Stimulated activated CD8-positive, alpha-beta memory T cell treated with anti-CD3 and anti-CD28 coated beads, Interleukin-2, amount 100 ng/mL, for 48 hours (primary cell): ENCODE data around the gene HYAL3.
A peak's percentile ranks its signal among the peaks of the same experiment; 100 is the strongest.
"Not testable (repeated sequence)": the region's sequence is repeated elsewhere in the genome, so short reads cannot be mapped to it uniquely, and the experiment has no call there.

Source experiments
- DNase-seq, 2 donors: peaks; one replicate each; pipeline ENCODE4 v3.0.0-alpha.2; 2020; ENCODE audit warnings: low read depth in 2 of 2

The HYAL3 gene

GRCh38 chr3:50270422-50271224, 28.6 kb downstream of the HYAL3 start:
- DNase-seq: no peak

DNA sequence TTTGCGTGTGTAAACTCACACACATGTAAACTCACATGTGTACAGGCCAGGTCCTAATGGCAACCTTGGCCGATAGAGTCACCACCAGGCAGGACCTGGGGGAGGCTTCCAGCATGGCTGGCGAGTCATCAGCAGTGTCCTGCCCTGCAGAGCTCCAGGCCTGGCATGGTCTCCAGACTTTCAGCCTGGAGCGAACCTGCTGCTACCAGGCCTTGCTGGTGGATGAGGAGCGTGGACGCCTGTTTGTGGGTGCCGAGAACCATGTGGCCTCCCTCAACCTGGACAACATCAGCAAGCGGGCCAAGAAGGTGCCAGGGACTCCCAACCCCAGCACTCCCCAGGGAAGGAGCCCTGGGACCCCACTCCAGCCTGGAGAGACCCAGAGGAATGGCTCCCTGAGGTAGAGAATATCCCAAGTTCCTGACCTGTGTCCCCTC, 29.2 kb downstream of the HYAL3 start:
- no peak for DNase-seq

DNA sequence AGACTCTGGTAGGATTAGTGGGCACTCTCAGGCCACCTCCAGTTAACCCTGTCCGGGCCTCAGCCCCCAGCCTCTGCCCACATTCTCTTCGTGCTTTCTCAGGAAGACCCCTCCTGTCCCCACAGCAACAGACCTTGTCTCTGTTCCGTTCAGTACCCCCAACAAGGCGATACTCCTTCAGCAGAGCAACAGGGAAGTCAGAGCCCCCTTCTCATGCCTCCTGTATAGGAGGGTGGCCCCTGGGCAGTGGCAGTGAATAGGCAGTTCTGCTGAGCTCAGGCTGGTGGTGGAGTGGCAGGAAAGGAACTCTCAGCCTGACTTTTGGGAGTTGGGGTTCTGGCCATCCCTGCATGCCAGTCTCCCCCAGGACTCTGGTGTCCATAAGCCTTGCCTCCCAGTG, 29.7 kb downstream of the HYAL3 start:
- no peak for DNase-seq

DNA sequence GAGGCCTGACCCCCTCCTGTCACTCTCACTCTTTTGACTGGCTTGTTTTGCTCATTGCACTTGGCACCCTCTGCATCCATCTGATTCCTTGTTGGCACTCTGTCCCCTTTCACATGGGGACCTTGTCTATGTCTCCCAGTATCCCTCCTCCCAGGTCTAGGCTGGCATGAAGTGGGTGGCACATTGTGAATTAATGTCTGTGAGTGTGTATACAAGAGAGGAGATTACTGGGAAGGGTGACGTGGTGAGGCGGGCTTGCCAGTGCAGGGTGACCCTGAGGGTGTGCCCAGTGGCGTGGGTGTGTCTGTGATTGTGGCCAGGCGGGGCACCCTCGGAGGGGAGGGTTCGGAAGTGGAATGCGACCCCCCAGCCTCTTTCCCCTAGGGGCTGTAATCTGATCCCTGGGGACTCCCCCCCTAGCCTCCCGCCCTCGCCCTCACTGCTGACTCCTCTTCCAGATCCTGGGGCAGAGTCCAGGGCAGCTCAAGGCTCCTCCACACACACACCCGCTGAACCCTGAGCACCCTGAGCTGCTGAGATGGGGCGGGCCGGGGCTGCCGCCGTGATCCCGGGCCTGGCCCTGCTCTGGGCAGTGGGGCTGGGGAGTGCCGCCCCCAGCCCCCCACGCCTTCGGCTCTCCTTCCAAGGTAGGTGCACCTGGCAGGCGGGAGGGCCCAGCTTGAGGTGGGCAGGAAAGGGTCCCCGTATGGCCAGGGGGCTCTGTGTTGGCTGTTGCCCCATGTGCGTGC, 30.3 kb downstream of the HYAL3 start, which contains the start of gene SEMA3B:
TSS of gene SEMA3B (plus strand) at position 445 of the 749 bp plus-strand sequence. CDS start at position 539, 94 bp downstream.
- DNase-seq: no peak

- no peak for DNase-seq
Observed at GRCh38 chr3:50268276-50268675, 30.9 kb downstream of the HYAL3 start.

DNA sequence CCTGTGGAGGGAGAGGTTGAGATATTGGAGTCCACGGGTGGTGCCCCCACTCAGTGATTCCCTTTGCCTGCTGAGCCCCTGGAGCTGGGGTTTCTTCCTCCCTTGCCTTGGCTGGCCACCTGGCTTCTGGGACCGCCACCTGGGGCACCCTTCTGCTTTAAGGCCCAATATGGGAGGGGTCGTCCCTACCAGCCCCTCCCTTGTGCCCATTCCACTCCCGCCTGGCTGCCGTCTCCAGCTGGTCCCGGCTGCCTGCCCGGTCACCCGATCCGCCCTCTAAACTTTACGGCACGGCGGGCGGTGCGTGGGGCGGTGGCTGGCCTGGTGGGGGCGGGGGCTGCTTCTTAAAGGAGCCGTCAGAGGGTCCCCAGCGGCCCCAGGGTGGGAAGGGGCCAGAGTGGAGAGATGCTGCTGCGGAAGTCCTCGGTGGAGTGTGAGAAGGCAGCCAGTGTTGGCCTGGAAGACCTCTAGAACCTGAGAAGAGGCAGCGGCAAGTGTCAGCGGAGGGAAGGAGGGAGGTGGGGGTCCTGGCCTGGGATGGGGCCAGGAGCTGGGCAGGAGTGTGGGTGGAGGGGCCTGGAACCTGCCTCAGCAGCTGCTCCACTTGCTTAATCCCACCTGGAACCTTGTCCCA, 31.8 kb downstream of the HYAL3 start:
- no peak for DNase-seq

DNA sequence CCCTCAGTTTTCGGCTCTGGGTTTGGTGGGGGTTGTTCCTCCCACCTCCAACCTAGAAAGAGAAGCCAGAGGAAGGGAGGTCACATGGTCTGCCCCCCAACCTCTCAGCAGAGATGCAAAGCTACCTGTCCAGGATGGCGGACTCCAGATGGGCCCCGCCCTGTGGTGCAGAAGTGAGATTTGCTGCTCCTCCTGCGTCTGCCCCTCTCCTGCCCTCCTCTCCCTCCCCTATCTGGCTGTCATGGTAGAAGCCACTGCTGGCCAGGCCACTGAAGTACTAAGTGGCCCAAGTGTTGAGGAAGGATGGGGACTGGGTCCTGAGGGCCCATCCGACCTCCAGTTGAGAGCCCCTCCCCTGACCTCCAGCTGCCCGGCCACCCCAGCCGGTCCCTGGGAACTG, 32.4 kb downstream of the HYAL3 start:
- no peak for DNase-seq

DNA sequence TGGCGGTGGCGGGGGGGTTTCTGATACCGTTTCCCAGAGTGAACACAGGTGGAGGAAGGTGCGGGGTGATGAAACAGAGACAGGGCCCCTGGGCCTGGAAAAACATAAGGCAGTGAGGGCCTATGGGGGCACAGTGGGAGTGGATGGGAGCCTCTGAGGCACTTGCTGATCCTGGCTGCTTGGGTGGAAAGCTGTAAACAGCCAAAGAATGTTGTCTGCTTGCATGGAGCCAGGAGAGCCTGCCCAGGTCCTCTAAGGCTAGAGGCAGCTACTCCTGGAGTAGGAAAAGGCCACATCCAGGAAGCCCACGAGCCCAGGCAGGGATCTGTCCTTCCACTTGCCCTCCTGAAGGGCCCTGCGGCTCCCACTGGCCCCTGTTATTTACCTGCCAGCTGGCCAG, 33.2 kb downstream of the HYAL3 start:
- no peak for DNase-seq

- no peak for DNase-seq
Observed at GRCh38 chr3:50265571-50265970, 33.6 kb downstream of the HYAL3 start.

DNA sequence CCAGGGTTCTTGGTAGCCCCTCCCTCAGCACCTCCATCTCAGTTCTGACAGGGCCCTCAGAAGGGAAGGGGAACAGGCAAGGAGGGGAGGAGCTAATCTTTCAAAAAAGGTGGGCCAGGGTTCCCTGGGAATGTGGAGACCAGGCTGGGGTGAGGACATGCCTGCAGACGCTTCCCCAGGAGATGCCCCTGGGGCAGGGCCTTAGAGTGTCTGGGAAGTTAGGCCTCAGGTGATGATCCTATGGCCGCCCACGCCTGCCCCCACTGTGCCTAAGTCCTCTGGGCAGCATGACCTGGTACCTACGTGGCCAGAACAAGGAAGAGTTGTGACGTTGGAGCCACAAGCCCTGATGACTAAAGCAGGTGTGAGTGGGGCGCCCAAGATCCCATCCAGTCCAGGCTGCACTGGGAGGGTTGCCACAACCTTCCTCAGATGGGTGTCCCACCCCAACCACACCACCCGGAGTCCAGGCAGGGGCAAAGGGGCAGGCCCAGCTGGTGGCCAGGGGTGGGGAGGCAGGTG, 34.2 kb downstream of the HYAL3 start:
- DNase-seq: no peak

- DNase-seq: no peak
Observed at GRCh38 chr3:50264383-50264963, 34.7 kb downstream of the HYAL3 start.

- no peak for DNase-seq
Observed at GRCh38 chr3:50263478-50264382, 35.5 kb downstream of the HYAL3 start.

DNA sequence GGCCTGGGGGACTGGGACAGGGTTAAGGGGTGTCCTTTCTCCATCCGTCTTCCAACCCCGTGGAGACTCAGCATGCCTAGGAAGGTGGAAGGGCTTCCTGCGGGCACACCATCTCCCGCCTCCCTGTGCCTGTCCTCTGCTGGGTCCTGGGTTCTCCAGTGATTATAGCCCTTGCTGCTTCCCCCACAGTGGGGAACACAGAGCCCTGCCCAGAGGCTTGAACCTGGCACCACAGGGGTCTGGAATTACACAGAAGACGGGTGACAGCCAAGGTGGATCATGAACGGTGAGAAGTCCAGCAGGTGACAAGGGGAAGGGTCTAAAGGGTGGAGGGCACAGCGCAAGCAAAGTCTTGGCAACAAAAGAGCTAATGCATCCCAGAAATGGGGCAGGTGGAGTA, 36.4 kb downstream of the HYAL3 start:
- no peak for DNase-seq

DNA sequence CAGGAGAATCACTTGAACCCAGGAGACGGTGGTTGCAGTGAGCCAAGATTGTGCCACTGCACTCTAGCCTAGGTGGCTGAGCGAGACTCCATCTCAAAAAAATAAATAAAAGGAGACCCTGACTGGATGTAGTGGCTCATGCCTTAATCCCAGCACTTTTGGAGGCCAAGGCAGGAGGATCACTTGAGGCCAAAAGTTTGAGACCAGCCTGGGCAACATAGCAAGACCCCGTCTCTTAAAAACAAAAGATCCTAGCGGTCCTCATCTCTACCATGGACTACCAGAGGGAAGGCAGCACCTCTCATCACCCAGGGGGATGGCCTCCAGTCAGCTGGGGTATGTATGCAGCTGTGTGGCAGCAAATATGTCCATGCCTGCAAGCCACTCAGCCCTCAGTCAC, 37.0 kb downstream of the HYAL3 start:
- not testable (repeated sequence) for DNase-seq

GRCh38 chr3:50261505-50261904, 37.7 kb downstream of the HYAL3 start:
- no peak for DNase-seq

DNA sequence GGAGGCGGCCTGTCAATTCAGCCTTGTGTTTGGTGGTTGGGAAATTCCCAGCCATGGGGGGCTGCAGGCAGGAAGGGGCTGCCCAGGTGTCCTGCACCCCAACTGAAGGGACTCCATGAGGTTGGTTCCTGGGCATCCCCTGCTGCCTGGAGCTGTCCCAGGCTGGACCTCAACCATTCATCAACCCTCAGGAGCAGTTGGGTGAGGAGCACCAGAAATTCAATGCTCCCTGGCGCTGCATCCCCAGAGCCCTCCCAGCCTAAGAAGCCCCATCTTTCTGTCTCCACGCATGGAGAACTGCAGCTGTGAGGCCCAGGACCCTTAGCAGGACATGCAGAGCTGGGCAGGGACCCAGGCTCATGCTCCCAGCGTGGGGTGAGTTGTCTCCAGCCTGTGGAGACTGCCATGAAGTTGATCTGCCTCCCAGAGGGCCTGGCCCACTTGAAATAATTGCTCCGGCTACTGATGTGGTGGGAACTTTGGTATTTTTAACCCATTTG, 38.2 kb downstream of the HYAL3 start:
- no peak for DNase-seq

DNA sequence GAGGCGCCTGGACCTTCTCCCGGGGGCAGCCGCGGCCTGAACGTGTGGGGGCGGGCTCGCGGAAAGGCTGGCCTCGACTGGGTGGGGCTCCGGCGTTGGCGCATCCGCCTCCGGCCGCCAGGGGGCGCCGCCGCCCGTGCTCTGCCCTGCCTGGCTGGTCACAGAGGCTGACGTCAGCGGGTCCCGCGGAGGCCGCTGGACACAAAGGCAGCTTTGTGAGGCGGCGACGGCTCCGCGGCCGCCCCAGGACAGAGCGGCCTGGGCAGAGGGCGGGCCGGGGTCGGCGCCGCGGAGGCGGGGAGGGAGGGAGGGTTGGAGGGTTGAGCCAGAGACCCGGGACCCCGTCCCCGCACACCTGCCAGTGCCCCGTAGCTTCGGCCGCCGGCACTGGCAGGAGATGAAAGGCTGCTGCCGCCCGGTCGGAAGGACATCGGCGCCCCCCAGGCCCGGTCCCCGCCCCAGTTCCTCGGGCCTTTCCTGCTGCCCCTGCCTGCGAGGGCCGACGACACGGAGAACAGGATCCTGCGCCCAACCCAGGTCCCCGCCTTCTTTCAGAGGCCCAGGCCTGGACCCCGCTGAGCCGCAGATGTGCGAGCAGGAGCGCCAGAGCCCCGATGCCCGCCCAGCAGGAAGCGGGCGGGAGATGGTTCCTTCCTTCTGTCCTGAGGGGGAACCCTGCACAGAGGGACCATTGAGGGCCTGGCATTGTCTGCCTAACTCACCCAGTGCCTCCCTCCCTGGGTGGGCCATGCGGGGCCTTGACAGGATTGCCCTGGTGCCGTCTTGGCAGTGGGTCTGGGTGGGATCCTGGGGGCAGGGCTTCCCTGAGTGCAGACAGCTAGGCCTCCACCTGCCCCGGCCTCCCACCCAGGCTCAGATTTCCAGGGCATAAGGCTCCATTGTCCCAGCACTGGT, 38.9 kb downstream of the HYAL3 start:
- DNase-seq: peak; percentile 83

DNA sequence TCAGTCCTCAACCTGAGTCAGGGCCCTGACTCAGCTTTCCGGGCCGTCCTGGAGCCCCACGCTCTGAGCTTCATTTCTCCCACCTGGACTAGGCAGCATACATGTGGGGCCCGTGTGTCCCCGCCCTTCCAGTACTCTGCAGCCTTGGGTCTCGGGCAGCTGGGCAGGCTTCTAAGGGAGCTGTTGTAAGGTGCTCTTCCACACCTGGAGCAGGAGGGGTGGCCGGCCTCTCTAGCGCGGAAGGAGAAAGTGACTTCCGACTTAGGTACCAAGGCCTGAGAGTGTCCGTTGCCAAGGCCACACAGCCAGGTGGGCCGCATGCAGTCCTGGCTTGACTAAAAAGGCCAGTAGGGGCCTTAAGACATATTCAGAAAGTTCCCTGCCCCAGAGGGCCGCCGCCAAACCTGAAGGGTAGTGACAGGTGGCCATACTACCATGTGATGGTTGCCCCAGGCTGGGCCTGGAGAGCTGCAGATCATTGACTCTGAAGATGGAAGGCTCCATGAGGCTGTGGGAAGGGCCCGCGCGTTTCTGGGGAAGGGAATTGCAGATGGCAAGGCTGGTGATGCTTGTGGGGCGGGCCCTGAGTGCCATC, 39.7 kb downstream of the HYAL3 start:
- DNase-seq: no peak

- DNase-seq: no peak
Observed at GRCh38 chr3:50258979-50259378, 40.2 kb downstream of the HYAL3 start.
